ENCODE measurements around the gene ATP9B. TPM values are rescaled to one million over a fixed set of nuclear protein-coding genes. Genes with fewer than 3 reads are reported as not detected.

ATP9B gene
- total RNA-seq, 1 donor, result 29.3 TPM

- Histone ChIP-seq H3K79me2 (ENCODE audit: insufficient read depth, low read length) (peaks cover 16% of the 10 kb centered on the region), H3K4me1 (ENCODE audit: insufficient read depth, low read length) (no peaks in the 10 kb centered on the region), H3K4me3 (ENCODE audit: insufficient read depth, low read length) (no peak overlapping the region), H3K4me2 (ENCODE audit: insufficient read depth, low read length) (no peak overlapping the region), H3K27me3 (ENCODE audit: insufficient read depth, low read length) (no peaks in the 10 kb centered on the region), H3K27ac (ENCODE audit: low read depth, low read length) (no peak overlapping the region), H3K9me3 (ENCODE audit: low read depth, low read length) (no peaks in the 10 kb centered on the region), H4K20me1 (ENCODE audit: insufficient read depth, low read length) (no peaks in the 10 kb centered on the region), H3K36me3 (ENCODE audit: insufficient read depth, low read length) (no peaks in the 10 kb centered on the region), H2AFZ (ENCODE audit: low read length) (no peak overlapping the region)
- no peak for TF ChIP-seq CTCF (IDR thresholded peaks at IDR 0.05; ENCODE audit: extremely low read depth, low read depth, low read length)
- no peak for DNase-seq (ENCODE audit: insufficient read length, low spot score, missing footprints)
Observed at GRCh38 chr18:79105455-79105854, 36.3 kb downstream of the ATP9B start.

GRCh38 chr18:79106084-79106483 is 36.9 kb downstream of the ATP9B start:
- Histone ChIP-seq H3K27ac (ENCODE audit: low read depth, low read length) (no peak overlapping the region), H3K27me3 (ENCODE audit: insufficient read depth, low read length) (no peaks in the 10 kb centered on the region), H3K4me2 (ENCODE audit: insufficient read depth, low read length) (no peak overlapping the region), H3K36me3 (ENCODE audit: insufficient read depth, low read length) (no peaks in the 10 kb centered on the region), H4K20me1 (ENCODE audit: insufficient read depth, low read length) (no peaks in the 10 kb centered on the region), H3K79me2 (ENCODE audit: insufficient read depth, low read length) (peaks cover 16% of the 10 kb centered on the region), H2AFZ (ENCODE audit: low read length) (no peak overlapping the region), H3K9me3 (ENCODE audit: low read depth, low read length) (no peaks in the 10 kb centered on the region), H3K4me1 (ENCODE audit: insufficient read depth, low read length) (no peaks in the 10 kb centered on the region), H3K4me3 (ENCODE audit: insufficient read depth, low read length) (no peak overlapping the region)
- TF ChIP-seq CTCF (IDR thresholded peaks at IDR 0.05; ENCODE audit: extremely low read depth, low read depth, low read length), result no peak
- no peak for DNase-seq (ENCODE audit: insufficient read length, low spot score, missing footprints)

GRCh38 chr18:79107886-79108285 is 38.7 kb downstream of the ATP9B start:
- no peak overlapping the region for H2AFZ ChIP-seq (ENCODE audit: low read length)
- TF ChIP-seq CTCF (IDR thresholded peaks at IDR 0.05; ENCODE audit: extremely low read depth, low read depth, low read length), result no peak
- no peaks in the 10 kb centered on the region for H3K9me3 ChIP-seq (ENCODE audit: low read depth, low read length)
- H3K4me2 ChIP-seq (ENCODE audit: insufficient read depth, low read length), result no peak overlapping the region
- H3K27me3 ChIP-seq (ENCODE audit: insufficient read depth, low read length), result no peaks in the 10 kb centered on the region
- H3K4me3 ChIP-seq (ENCODE audit: insufficient read depth, low read length), result no peak overlapping the region
- H3K27ac ChIP-seq (ENCODE audit: low read depth, low read length), result no peak overlapping the region
- H3K4me1 ChIP-seq (ENCODE audit: insufficient read depth, low read length), result no peaks in the 10 kb centered on the region
- no peaks in the 10 kb centered on the region for H3K36me3 ChIP-seq (ENCODE audit: insufficient read depth, low read length)
- H3K79me2 ChIP-seq (ENCODE audit: insufficient read depth, low read length), result peaks cover 13% of the 10 kb centered on the region
- DNase-seq (ENCODE audit: insufficient read length, low spot score, missing footprints), result no peak
- H4K20me1 ChIP-seq (ENCODE audit: insufficient read depth, low read length), result no peaks in the 10 kb centered on the region

- Histone ChIP-seq H3K36me3 (ENCODE audit: insufficient read depth, low read length) (no peaks in the 10 kb centered on the region), H3K4me2 (ENCODE audit: insufficient read depth, low read length) (no peak overlapping the region), H2AFZ (ENCODE audit: low read length) (no peak overlapping the region), H3K9me3 (ENCODE audit: low read depth, low read length) (no peaks in the 10 kb centered on the region), H4K20me1 (ENCODE audit: insufficient read depth, low read length) (no peaks in the 10 kb centered on the region), H3K27me3 (ENCODE audit: insufficient read depth, low read length) (no peaks in the 10 kb centered on the region), H3K27ac (ENCODE audit: low read depth, low read length) (no peak overlapping the region), H3K79me2 (ENCODE audit: insufficient read depth, low read length) (peaks cover 13% of the 10 kb centered on the region), H3K4me3 (ENCODE audit: insufficient read depth, low read length) (no peak overlapping the region), H3K4me1 (ENCODE audit: insufficient read depth, low read length) (no peaks in the 10 kb centered on the region)
- no peak for DNase-seq (ENCODE audit: insufficient read length, low spot score, missing footprints)
- TF ChIP-seq CTCF (IDR thresholded peaks at IDR 0.05; ENCODE audit: extremely low read depth, low read depth, low read length), result no peak
Observed at GRCh38 chr18:79108549-79109215, 39.5 kb downstream of the ATP9B start.

Measured in osteoblast (primary cell).